ENCODE results near the gene PHYHIPL. TPM values are rescaled to one million over a fixed set of nuclear protein-coding genes. Genes with fewer than 3 reads are reported as not detected.

Gene PHYHIPL
- total RNA-seq, 4 donors from 2014 or later = 0.10 to 0.29 TPM; not detected in 2

GRCh38 chr10:59155556-59155955, 20.9 kb upstream of the PHYHIPL start:
- intact Hi-C loops (cut with DNase I; ENCODE audit: low total_unique reads) = no loop called here
- DNase-seq (ENCODE audit: low spot score in 2 of 2) = no peak
- no peak overlapping the region for H3K4me3 ChIP-seq (ENCODE audit: low read depth, poor library complexity, severe bottlenecking)
- 95 to 100% methylated on average over 2 of the region's 2 CpGs for WGBS, 2 donors
- TF ChIP-seq CTCF (IDR thresholded peaks at IDR 0.05) (no peak), POLR2A (IDR thresholded peaks at IDR 0.05) (no peak)

GRCh38 chr10:59167512-59167911, 8.9 kb upstream of the PHYHIPL start:
- DNase-seq (ENCODE audit: low spot score in 2 of 2) = no peak
- no peak overlapping the region for H3K4me3 ChIP-seq (ENCODE audit: low read depth, poor library complexity, severe bottlenecking)
- TF ChIP-seq POLR2A (IDR thresholded peaks at IDR 0.05) (no peak), CTCF (IDR thresholded peaks at IDR 0.05) (no peak)
- WGBS, 2 donors = 94 to 96% methylated on average over 2 of the region's 2 CpGs
- intact Hi-C loops (cut with DNase I; ENCODE audit: low total_unique reads) = no loop called here

GRCh38 chr10:59172567-59172966, 3.9 kb upstream of the PHYHIPL start:
- WGBS, 2 donors = 78 to 83% methylated on average over 5 of the region's 5 CpGs
- TF ChIP-seq POLR2A (IDR thresholded peaks at IDR 0.05) (no peak), CTCF (IDR thresholded peaks at IDR 0.05) (no peak)
- intact Hi-C loops (cut with DNase I; ENCODE audit: low total_unique reads) = no loop called here
- H3K4me3 ChIP-seq (ENCODE audit: low read depth, poor library complexity, severe bottlenecking) = no peak overlapping the region
- DNase-seq (ENCODE audit: low spot score in 2 of 2) = no peak

GRCh38 chr10:59173414-59173813, 3.0 kb upstream of the PHYHIPL start:
- no peak for DNase-seq (ENCODE audit: low spot score in 2 of 2)
- intact Hi-C loops (cut with DNase I; ENCODE audit: low total_unique reads) = no loop called here
- H3K4me3 ChIP-seq (ENCODE audit: low read depth, poor library complexity, severe bottlenecking) = no peak overlapping the region
- no peak for TF ChIP-seq POLR2A (IDR thresholded peaks at IDR 0.05)

GRCh38 chr10:59175538-59176240, 754 bp upstream of the PHYHIPL start:
- intact Hi-C loops (cut with DNase I; ENCODE audit: low total_unique reads) = no loop called here
- TF ChIP-seq CTCF (IDR thresholded peaks at IDR 0.05) (no peak), POLR2A (IDR thresholded peaks at IDR 0.05) (no peak)
- DNase-seq (ENCODE audit: low spot score in 2 of 2) = no peak
- no peak overlapping the region for H3K4me3 ChIP-seq (ENCODE audit: low read depth, poor library complexity, severe bottlenecking)
- 12 to 14% methylated on average over 24 to 26 of the region's 26 CpGs for WGBS, 2 donors

GRCh38 chr10:59177031-59177797, 771 bp downstream of the PHYHIPL start:
- DNase-seq (ENCODE audit: low spot score in 2 of 2) = no peak

More at GRCh38 chr10:59177031-59177797, 771 bp downstream of the PHYHIPL start:
- WGBS, 2 donors = 6% methylated on average over 22 to 41 of the region's 41 CpGs
- TF ChIP-seq CTCF (IDR thresholded peaks at IDR 0.05) = no peak
- TF ChIP-seq POLR2A (IDR thresholded peaks at IDR 0.05) = no peak
- intact Hi-C loops (cut with DNase I; ENCODE audit: low total_unique reads) = no loop called here
- peak overlapping the region; percentile 13 for H3K4me3 ChIP-seq (ENCODE audit: low read depth, poor library complexity, severe bottlenecking)

Data from lower leg skin (tissue), 4 donors.